GM19238 (cell line): ENCODE results near the gene S100A9.
"Not testable (repeated sequence)": the region's sequence is repeated elsewhere in the genome, so short reads cannot be mapped to it uniquely, and the experiment has no call there.

ENCODE experiments used
- DNase-seq: peaks from one replicate; pipeline ENCODE4 v3.0.0; 2011; ENCODE audit warnings: low spot score; ENCODE audit not compliant: insufficient read length

S100A9 gene

GRCh38 chr1:153405825-153406599 lies 48.4 kb downstream of the S100A9 start:
- not testable (repeated sequence) for DNase-seq

GRCh38 chr1:153407274-153407673 lies 49.6 kb downstream of the S100A9 start:
- not testable (repeated sequence) for DNase-seq
